Fibroblast of skin of left quadriceps (primary cell): ENCODE data around the gene RAD51.

ENCODE experiments used
- DNase-seq, 2 experiments: peaks; one replicate each; pipeline ENCODE4 v3.0.0-alpha.2; 2013; ENCODE audit warnings: low read depth in 2 of 2

Gene RAD51

GRCh38 chr15:40762919-40763800, 68.2 kb downstream of the RAD51 start:
- DNase-seq, result no peak

GRCh38 chr15:40763801-40764628, 69.0 kb downstream of the RAD51 start, which contains the start of gene GCHFR:
GCHFR (plus strand) TSS chr15:40764068; CDS start chr15:40764181, 113 bp downstream.
- no peak for DNase-seq

- DNase-seq, result no peak
Measured at GRCh38 chr15:40764629-40765103, 69.7 kb downstream of the RAD51 start.

DNA sequence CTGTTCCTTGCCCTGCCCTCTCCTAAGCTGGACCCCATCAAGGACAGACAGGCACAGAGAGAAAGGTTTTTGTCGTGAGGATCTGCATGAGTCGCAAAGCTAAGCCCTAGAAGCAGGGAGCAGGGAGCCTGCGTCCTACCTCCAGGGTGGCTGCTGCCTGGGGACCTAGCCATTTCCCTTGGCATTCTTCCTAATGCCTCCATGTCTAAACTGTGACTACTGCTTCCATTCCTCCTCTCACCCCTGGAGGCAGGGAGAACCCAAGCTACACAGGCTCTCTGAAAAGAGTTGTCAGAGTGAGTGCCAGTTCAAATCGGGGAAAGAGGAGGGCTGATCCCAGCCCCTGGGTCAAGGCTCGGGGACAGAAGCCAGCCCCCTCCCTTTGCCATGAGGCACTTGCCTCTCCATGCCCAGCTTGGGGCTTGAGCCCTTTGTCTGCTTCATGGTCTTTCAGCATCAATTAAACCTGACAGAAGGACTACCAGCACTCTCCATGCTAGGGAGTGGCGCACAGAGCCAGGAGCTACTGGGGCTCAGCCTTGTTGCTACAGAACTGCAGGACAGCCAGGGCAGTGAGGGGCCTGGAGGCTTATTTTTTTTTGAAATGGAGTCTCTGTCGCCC, 71.3 kb downstream of the RAD51 start:
- DNase-seq, result no peak

GRCh38 chr15:40766906-40767837, 72.2 kb downstream of the RAD51 start:
- DNase-seq, result no peak

- no peak for DNase-seq
Measured at GRCh38 chr15:40767838-40768500, 73.0 kb downstream of the RAD51 start.

GRCh38 chr15:40768521-40769273, 73.7 kb downstream of the RAD51 start:
- DNase-seq, result no peak

DNA sequence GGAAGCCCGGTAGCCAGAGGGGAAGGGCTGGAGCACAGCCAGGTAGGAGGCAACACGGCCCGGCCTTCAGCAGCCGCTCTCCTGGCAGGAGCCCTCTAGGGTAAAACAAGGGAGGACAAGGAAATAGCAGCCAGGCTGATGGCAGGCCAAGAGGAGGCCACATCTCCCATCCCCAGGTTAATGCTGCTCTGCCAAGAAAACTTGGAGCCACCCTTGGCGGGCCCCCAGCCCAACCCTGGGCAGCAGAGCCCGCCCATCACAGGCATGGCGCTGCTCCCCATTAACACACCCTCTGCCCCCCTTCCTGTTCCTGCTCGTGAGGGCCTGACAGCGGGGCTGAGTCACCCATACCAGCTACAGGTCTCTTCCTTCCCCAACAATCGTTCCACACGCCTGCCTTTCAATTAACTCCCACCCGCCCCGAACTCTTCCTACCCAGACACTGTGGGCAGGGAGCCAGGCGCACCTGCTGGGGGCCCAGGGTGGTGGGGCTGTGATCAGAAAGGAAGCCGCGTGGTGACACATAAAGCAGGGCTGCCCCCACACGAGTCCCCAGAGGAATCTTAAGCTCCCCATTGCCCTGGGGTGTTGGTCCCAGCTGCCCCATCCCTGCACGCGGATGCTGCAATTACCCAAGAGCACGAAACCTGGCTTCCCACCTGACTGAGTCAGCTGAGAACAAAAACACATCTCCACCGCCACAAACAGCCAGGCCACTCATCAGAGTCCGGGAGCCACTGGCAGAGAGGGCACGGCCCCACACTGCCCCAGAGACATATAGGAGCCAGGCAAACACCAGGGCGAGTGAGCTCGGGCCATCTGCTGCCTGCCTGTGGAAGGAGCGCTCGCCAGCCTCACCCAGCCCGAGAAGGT, 74.5 kb downstream of the RAD51 start, which contains the start of gene C15orf62:
TSS of gene C15orf62 (plus strand) at position 707 of the 873 bp plus-strand sequence. CDS start 516 bp downstream, outside the sequence.
- no peak for DNase-seq

GRCh38 chr15:40770147-40770721, 75.3 kb downstream of the RAD51 start:
- DNase-seq, result no peak

GRCh38 chr15:40771242-40771641, 76.3 kb downstream of the RAD51 start:
- DNase-seq, result no peak

- no peak for DNase-seq
Measured at GRCh38 chr15:40772014-40772413, 77.0 kb downstream of the RAD51 start.

DNA sequence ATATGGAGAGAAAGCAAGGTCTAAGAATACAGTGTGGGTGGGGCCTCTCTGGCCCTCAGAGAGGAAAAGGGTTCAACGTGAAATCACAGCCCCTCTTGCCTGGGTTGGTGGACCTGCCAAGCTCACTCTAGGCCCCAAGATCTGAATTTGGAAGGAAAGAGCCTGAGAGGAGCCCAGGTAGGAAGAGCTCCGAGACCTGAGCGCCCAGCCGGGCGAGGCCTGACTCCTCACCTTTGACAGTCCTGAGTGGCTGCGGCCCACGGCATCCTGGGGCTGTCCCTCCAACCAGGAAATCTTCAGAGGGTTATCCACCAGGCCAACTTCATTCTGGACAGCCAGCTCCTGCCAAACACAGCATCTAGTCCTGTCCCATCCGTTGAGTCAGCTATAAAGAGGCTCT, 78.5 kb downstream of the RAD51 start:
- DNase-seq, result no peak

DNA sequence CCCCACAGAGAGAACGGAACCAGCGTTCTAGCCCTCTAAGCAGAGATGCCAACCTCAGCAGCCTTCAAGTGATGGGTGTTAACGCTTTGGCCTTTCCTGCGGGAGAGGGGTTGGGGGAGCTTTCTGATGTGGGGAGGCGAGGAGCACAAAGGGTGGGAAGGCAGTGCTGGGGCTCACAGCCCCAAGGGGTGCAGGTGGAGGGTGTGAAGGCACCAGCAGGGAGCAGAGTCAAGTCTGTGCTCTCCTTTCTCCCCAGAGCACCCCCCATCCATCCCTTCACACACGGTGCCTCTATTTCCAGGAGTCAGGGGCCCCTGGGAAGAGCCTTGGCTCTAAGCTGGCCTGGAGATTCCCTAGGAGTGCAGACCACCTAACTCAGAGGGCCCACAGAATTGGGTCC, 78.9 kb downstream of the RAD51 start:
- DNase-seq, result no peak

DNA sequence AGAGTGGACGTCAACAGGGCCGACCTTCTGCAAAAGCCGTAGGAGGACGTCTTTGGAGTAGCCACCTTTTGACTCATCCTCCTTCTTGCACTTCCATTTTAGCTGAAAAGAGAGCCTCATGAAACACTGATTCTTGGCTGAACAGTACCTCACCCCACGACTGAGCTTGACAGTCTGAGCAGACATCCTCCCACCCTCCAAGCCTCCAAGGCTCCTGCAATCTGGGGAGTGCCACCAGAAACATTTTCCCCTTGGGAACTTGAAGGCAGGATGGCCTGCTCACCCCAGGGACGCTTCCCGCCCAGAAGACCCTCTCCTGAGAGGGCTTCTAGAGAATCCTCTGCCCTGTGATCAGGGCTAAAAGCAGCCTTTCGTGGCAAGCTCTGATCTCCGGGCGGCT, 80.0 kb downstream of the RAD51 start:
- no peak for DNase-seq

DNA sequence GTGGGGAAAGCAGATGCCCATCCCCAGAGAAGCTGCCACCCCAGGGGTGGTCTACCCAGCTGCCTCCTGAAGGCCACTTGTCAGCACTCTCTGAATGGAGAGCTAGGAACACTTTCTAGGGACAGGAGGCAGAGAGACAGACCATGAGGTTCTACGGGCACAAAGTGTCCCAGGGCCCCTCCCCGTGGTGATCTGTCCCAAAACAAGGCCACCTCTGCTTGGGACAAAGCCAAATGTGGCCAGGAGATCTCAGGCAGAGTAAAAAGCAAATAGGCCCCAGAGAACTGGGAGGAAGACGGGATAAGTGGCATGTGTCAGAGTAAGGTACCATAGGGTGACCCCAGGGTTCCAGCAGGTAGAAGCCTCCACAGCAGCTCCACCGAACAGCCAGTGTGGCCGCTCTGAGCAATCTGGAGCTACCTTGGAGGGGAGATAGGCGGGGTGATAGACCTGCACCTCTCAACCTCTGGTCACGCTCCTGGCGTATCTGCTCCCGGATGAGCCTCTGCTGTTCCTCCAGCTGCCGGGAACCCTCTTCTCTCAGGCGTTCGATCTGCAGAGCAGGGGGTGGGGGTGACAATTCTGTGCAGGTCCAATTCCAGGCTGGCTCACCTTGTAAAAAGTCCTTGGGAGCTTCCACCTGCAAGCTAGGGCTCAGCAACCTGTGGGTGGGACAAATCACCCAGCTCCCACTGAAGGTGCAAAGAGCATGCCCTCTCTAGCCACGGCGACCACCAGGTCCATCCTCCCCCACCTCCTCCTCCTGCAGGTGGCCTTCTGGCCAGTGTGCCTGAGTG, 81.0 kb downstream of the RAD51 start:
- no peak for DNase-seq

DNA sequence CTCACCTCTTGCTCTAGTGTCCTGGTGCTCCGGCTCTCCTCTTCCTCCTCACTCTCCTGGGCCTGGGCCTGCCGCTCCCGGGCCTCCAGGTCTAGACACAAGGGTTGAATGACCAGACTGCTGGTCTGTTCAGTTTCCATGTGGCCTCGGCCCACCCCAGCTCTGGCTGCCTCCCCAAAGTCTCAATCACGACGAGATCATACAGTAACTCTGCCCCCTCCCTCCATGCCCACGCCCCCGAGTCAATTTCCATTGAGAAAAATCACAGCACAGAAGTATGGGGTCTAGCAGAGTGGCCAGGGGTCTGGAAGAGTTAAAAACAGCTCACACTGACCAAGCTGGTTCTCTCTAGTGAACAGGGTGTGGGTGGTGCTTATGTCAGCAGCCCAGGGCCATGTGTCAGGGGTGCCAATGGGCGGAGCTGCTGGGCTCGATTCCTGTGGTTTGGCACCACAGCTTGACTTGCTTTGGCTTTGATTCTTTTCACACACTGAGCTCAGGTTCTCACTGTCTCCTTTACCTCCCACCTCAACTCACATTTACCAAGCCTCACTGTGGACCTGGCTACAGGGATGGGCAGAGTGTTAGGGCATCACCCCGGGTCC, 81.7 kb downstream of the RAD51 start:
- DNase-seq, result no peak
